ENCODE measurements around the gene WIPF1. TPM values are rescaled to one million over a fixed set of nuclear protein-coding genes. Genes with fewer than 3 reads are reported as not detected.

WIPF1 gene
- total and polyA plus RNA-seq, 2 donors (not counting 3 experiments of a cell fraction or from before 2014, with no cell fraction given) = 15.3 to 42.0 TPM

DNA sequence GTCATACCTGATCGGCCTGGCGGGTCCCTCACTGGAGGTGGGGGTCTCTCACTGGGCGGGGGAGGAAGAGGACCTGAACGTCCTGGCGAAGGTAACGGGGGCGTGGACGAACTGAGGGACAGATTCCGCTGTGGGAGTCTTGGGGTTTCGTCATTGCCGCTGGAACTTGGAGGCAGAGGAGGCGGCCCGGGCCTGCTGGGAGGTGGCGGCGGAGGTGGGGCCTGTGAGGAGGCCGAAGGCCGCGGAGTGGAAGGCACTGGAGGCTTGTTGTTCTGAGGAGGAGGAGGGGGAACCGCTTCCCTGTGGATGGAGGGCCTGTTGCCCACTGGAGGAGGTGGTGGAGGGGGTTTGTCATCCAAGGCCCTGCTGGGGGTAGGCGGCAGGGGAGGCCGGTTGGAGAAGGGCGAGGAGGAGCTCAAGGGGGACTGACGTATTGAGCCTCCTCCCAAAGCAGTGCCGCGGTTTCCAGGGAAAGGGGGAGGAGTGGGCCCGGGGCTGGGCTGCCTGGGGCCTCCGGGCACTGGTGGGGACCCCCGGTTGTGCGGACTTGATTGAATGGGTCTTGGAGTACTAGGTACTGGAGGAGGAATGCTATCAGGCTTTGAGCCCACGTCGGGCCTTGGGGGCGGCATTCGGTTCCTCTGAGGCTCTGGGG, 25.8 kb downstream of the WIPF1 start:
- FAIRE-seq (no peak), DNase-seq (ENCODE audit: low read depth, low spot score) (no peak)
- ChIA-PET POLR2A (no interaction called here), CTCF (interaction anchor here (1.0 to 1.4 kb wide), 2 partner anchors 8 to 31 kb away, joined by 3 read pairs; no protein-coding TSS in a partner anchor)
- Histone ChIP-seq H2AFZ (ENCODE audit: low read depth, low read length) (no peak overlapping the region), H3K27me3 (ENCODE audit: control insufficient read depth in 2 of 2, insufficient read depth in 2 of 2, low read length in 2 of 2) (no peaks in the 10 kb centered on the region), H3K9ac (replicated peaks; ENCODE audit: extremely low read depth, insufficient read depth, low read length) (no peak overlapping the region), H3K9me3 (replicated peaks; ENCODE audit: control insufficient read depth, insufficient read depth, low read length) (no peaks in the 10 kb centered on the region), H3K27ac (ENCODE audit: insufficient read depth, low read depth, low read length) (no peak overlapping the region), H3K9me1 (replicated peaks; ENCODE audit: control insufficient read depth, extremely low read depth, insufficient read depth, low read length) (no peaks in the 10 kb centered on the region), H4K20me1 (replicated peaks; ENCODE audit: control insufficient read depth, extremely low read depth, insufficient read depth, low read length) (no peaks in the 10 kb centered on the region), H3K36me3 (ENCODE audit: control insufficient read depth in 2 of 2, extremely low read depth in 1 of 2, insufficient read depth in 2 of 2, low read length in 2 of 2) (peaks cover 2 to 9% of the 10 kb centered on the region in 2 experiments), H3K4me2 (ENCODE audit: insufficient read depth, low read length) (no peak overlapping the region), H3K79me2 (ENCODE audit: control insufficient read depth, insufficient read depth, low read length) (no peaks in the 10 kb centered on the region), H3K4me3 (replicated peaks in 1 of 3; ENCODE audit: insufficient read depth in 1 of 3, low read depth in 1 of 3, low read length in 3 of 3) (no peak overlapping the region), H3K4me1 (ENCODE audit: control insufficient read depth, extremely low read depth, insufficient read depth, low read length) (no peaks in the 10 kb centered on the region)
- TF ChIP-seq, protein P1, sequence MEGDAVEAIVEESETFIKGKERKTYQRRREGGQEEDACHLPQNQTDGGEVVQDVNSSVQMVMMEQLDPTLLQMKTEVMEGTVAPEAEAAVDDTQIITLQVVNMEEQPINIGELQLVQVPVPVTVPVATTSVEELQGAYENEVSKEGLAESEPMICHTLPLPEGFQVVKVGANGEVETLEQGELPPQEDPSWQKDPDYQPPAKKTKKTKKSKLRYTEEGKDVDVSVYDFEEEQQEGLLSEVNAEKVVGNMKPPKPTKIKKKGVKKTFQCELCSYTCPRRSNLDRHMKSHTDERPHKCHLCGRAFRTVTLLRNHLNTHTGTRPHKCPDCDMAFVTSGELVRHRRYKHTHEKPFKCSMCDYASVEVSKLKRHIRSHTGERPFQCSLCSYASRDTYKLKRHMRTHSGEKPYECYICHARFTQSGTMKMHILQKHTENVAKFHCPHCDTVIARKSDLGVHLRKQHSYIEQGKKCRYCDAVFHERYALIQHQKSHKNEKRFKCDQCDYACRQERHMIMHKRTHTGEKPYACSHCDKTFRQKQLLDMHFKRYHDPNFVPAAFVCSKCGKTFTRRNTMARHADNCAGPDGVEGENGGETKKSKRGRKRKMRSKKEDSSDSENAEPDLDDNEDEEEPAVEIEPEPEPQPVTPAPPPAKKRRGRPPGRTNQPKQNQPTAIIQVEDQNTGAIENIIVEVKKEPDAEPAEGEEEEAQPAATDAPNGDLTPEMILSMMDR (IDR thresholded peaks at IDR 0.05; ENCODE audit: extremely low read depth in 1 of 2, insufficient read depth in 1 of 2, low read depth in 1 of 2, low read length in 2 of 2) = no peak
- no peak for TF ChIP-seq MYC (IDR thresholded peaks at IDR 0.05; ENCODE audit: low read depth, low read length)
- TF ChIP-seq POLR2A (IDR thresholded peaks at IDR 0.05; ENCODE audit: low read depth, low read length) = no peak
- no peak for TF ChIP-seq POLR2AphosphoS5 (IDR thresholded peaks at IDR 0.05; ENCODE audit: insufficient read depth, low read depth, low read length)
- no peak for TF ChIP-seq FOS (IDR thresholded peaks at IDR 0.05; ENCODE audit: borderline replicate concordance, insufficient read depth, low read length)
- dilution Hi-C loops (cut with MboI; ENCODE audit: extremely low pct_ligation_motif_present, low sequenced_read_pairs) (no loop called here), intact Hi-C loops (cut with micrococcal nuclease) (no loop called here)
- TSS peak; percentile 58 for BruUV-seq (replicated peaks)

Measured in endothelial cell of umbilical vein (primary cell).